GM18858 (cell line): ENCODE measurements around the gene KIF13A.
"Not testable (repeated sequence)": the region's sequence is repeated elsewhere in the genome, so short reads cannot be mapped to it uniquely, and the experiment has no call there.

Source experiments
- ATAC-seq: cut with Tn5 transposase; IDR thresholded peaks from one replicate; pipeline ENCODE4 v1.9.1; 2021; ENCODE audit not compliant: unreplicated experiment

The KIF13A gene

DNA sequence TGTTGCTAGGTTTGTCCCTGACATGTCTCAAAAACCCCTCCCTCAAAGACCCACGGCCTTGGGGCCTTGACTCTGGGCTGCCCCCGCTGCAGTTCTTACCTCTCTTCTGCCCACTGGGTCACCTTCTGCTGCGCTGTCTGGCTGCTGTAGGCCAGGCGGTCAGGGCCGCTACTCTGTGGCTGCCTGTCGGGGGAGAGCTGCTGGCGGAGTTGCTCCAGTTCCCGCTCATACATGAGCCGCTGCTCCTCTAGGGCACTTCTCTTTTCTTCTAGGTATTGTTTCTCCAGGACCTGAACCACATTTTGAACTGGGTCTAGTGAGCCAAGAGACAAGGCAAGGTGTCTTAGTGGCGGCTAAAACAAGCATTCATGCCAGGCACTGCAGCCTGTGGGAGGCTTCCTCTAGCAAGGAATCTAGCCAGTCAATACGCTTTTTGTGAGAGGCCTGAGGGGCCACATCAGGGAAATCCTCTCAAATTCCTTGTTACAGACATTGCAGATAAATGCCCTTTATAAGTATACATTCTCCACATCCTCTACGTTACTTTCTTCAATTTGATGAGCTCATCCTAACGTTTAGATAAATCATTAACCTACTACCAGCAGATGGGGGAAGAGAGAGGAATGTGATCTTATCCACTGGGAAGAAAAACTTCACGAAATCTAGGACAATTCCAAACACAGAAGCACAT lies 170.4 kb downstream of the KIF13A start:
- no peak for ATAC-seq

DNA sequence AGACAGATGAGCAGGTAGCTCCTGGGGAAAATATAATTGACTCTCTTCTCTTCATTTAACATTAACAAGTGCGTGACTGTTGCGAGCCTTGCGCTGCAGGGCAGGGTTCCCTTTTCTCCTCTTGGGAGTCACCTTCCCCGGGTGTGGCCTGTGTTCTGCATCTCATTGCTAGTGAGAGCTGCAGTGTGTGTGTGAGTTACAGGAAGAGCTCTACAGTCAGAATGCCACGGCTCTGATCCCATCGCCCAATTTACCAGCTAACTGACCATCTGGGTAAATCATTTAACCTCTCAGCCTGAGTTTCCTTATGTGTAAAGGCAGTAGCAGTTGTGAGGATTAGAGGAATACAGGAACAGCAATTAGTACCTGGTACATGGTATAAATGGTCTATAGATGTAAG lies 173.9 kb downstream of the KIF13A start:
- ATAC-seq = no peak

DNA sequence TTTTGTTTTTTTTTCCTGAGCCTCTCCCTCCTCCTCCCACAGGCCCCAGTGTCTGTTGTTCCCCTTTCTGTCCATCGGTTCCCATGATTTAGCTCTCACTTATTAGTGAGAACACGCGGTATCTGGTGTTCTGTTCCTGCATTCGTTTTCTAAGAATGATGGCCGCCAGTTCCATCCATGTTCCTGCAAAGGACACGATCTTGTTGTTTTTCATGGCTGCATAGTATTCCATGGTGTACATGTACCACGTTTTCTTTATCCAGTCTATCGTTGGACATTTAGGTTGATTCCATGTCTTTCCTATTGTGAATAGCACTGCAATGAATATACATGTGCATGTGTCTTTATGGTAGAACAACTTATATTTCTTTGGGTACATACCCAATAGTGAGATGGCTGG lies 175.1 kb downstream of the KIF13A start:
- ATAC-seq = no peak

DNA sequence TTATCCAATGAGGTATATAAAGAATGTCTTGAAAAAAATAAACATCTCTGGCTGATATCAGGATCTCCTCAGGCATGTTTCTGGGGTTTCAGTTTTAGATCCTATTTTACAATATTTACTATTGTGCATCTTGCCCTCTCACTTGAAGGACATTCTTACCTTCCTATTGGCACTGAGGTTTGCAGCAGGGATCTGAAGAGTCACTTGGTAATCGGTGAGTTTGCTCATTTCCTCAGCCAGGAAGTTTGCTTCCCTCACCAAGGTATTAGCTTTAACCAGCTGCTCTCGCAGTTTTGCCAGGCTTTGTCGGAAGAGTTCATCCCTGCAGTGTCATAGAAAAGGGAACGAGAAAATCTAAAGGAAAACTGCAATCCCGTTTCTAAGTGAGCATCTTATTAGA lies 178.8 kb downstream of the KIF13A start:
- ATAC-seq = no peak

DNA sequence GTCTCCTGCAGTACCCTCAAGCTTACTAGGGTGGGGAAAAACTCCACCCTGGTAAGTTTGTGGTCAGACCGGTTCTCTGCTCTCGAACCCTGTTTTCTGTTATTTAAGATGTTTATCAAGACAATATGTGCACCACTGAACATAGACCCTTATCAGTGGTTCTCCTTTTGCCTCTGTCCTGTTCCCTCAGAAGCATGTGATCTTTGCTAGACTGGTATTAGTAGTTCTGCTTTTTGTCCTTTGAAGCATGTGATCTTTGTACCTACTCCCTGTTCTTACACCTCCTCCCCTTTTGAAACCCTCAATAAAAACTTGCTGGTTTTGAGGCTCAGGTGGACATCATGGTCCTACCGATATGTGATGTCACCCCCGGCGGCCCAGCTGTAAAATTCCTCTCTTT lies 180.0 kb downstream of the KIF13A start:
- ATAC-seq = not testable (repeated sequence)

DNA sequence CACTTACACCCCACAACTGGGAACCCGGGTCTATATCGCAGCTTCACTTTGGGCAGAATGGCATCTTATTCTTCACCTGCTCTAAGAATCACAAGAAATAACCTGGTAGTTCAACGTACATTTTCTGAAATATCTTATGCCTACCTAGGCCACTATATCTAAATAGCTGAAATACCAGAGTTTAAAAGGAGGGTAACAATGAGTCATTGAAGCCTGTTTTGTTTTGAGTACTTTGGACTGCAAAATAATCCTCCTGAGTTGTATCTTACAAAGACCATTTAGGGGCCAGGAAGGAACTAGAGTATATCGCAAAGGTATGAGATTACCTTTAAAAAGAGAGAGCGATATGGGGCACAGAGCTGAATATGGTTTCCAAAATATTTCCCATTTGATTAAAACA lies 184.0 kb downstream of the KIF13A start:
- no peak for ATAC-seq

DNA sequence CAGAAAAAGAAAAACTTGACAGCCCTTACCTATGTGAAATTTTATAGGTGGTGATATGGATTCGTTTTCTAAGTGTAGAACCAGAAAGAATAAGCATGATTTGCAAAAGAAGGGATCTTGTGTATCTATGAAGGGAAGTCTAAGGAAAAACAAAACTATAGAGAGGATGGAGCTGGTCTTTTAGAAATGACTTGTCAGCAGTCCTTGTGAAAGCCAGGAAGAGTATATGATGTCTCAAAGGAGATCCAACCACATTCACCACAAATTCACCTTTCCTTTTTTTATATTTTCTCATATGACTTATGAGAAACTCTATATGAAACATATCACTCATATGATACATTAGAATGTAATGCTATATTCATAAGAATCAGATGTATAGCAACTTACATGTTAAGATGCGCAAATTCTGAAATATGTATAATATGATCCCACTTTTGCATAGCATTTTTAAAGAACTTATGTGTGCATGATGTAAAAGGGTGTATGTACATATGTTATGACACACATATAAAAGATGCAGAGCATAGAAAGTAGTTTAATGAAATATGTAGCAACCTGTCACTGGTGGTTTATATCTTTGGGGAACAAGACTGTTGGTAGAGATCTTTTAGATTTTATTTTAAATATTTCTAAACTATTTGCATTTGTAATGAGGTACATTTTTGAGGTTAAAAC lies 188.8 kb downstream of the KIF13A start:
- ATAC-seq = no peak

DNA sequence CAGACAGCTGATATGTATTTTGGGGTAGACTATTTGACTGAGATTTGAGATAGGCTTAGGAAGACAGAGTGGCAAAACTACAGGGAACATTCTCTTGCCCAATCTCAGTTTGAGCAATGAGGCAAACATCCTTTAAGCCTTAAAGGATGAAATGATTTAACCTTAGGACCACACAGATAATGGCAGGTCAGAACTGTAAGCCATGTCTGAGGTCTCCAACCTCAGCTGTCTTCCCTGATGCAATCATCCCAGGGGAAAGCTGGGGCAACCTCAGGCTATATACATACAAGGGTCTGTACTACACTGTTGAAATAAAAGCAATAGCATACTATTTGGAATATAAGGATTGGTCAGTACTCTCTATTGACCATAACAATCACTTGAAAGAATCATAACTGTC lies 196.9 kb downstream of the KIF13A start:
- no peak for ATAC-seq

DNA sequence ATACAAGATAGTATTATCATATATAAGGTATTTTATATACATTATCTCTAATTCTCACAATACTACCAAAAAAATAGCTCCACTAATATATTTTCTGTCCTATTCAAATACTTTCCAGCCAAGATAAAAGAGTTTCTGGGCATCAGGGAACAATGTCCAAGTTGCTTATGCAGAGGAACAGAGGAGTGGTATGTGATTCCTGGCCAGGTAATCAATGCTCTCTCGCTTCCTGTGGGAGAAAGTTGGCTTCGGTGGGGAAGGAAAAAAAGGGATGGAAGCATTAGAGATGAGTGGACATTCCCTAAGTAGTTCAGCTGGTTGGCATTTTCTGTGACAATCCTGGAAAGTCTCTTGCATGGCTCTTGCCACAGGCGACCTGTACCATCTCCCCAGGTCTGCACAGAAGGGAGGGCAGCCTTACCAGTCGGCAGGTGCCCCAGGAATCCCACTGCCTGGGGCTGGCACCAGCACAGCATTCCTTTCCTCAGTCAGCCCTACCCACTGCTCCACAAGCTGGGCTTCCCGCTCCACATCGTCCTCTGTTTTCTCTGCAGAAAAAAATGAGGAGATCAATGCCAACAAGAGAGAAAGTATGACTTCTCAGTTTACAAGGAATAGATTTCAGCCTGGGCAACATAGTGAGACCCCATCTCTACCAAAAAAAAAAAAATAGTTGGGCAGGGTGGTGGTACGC lies 202.2 kb downstream of the KIF13A start:
- no peak for ATAC-seq

DNA sequence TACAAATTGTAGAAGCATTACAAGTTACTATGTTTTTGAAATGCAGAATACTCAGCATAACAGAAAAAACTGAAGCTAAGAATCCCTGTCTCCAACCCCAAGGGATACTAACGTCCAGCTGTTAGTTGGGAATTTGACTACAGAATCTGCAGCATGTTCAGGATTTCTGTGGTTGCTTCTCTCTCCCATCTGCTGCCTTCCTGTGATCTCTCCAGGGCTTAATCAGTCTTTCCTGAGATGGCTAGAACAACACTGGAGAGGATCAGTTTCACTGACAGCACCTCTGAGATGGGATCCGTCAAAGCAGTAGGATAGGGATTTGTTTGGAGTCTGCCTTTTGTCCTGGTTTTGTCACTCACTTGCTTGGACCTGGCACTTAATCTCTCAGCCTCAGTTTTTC lies 207.4 kb downstream of the KIF13A start:
- ATAC-seq = no peak

DNA sequence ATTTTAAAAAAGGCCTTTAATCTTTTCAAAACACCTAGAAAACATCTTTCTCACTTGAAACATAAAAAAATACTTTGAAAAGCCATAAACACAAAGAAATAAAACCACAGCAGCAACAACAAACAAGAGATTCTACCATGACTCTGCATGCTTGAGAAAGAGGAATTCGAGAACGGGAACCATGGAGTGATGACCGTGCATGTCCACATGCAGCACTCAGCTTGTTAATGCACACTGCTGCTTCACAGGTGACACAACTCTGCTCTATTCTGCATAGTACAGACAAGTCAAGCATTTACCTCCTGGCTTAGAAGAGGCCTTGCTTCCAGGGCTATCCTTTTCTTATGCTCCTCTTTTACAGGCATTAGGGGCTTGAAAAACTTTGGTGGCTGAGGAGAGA lies 215.8 kb downstream of the KIF13A start:
- no peak for ATAC-seq

DNA sequence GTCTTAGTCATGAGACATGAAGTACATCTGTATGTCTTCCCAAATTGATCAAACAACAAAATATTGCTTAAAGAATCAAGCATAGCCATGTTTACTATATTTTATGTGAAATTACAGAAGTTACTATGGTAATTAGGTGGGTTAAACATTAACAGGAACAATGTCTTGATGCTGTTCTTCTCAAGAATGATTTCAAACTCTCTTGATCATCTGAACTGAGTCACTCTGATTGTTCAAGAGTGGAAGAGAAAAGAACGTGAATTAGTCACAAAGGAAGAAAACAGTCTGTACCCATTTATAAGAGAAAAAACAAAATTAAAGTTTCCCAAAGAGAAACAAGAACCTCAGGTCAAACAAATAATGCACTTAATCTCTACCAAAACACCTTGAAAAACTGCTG lies 218.6 kb downstream of the KIF13A start:
- no peak for ATAC-seq

DNA sequence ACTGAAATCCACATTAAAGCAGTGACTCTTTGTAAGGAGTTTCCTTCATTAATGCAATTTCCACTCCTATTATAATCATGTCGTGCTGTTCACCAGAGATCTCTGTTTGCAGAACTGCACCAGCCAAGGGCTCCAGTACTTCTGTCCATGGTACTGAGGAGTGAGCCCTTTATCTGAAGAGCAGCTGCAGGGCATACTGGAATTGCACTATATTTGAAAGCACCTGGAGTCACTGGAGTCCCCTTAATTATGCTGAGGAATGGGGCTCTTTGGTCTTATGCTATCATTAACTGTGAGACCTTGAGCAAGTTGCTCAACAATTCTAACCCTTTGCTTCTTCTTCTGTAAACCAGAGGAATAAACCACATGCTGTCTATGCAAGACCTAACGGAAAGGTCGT lies 219.0 kb downstream of the KIF13A start:
- no peak for ATAC-seq

DNA sequence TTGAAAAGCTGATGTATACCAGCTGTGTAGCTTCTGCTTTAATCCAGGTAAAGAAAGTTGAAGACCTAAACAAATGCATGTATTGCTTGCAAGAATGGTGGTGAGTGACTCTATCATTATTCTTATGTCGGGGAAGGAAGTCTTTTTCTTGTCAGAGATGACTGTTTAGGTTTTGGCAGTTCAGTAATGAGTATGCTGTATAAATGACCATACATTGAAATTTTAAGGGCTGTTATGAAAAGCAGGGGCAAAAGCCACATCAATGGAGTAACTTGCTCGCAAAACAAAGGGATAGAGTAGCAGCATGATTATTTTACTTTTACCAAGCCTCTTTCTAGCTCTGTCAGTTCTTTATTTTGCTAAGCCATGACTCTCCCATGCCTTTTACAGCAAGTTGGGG lies 224.8 kb downstream of the KIF13A start:
- ATAC-seq = no peak

DNA sequence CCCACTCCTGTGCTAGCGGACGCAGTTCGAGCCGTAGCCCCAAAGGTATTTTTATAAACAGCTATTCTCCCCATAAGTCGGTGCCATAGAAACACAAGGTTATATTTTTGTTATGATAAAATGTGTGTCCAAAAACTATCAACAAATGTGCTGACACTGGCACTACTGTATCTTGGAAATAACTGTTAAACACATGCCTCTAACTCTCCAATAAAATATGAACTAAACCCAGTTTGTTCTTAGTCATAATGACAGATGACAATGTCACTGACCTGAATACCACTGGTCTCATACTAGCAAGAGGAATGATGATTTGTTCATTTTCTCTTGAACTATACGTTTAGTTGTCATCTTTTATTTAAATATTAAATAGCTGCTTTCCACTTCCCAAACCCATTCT lies 229.3 kb downstream of the KIF13A start:
- ATAC-seq = no peak

DNA sequence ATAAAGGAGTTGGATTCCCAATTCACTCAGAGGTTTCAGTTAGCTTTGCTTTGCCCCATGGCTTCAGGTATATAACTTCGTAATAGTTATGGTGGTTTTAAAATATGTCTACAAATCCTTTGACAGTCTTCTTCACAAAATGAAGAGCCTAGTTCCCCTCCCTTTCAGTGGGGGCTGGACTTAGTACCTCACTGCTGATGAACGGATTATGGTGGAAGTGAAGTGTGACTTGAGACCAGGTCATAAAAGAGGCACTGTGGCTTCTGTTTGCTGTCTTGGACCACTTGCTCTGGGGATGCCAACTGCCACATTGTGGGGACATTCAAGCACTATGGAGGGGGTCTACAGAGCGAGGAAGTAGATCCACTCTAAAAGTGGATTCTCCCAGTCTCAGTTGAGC lies 233.2 kb downstream of the KIF13A start:
- no peak for ATAC-seq

DNA sequence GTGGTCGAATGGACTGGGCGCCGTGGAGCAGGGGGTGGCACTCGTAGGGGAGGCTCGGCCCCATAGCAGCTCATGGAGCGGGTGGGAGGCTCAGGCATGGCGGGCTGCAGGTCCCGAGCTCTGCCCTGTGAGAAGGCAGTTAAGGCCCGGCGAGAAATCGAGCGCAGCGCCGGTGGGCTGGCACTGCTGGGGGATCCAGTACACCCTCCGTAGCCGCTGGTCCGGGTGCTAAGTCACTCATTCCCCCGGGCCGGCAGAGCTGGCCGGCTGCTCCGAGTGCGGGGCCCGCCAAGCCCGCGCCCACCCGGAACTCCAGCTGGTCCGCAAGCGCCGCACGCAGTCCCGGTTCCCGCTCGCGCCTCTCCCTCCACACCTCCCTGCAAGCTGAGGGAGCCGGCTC lies 242.1 kb downstream of the KIF13A start:
- not testable (repeated sequence) for ATAC-seq

DNA sequence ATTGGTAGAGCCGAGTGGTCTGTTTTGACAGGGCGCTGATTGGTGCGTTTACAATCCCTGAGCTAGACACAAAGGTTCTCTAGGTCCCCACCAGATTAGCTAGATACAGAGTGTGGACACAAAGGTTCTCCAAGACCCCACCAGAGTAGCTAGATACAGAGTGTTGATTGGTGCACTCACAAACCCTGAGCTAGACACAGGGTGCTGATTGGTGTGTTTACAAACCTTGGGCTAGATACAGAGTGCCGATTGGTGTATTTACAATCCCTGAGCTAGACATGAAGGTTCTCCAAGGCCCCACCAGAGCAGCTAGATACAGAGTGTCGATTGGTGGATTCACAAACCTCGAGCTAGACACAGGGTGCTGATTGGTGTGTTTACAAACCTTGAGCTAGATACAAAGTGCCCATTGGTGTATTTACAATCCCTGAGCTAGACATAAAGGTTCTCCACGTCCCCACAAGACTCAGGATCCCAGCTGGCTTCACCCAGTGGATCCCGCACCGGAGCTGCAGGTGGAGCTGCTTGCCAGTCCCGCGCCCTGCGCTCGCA lies 242.6 kb downstream of the KIF13A start:
- not testable (repeated sequence) for ATAC-seq

DNA sequence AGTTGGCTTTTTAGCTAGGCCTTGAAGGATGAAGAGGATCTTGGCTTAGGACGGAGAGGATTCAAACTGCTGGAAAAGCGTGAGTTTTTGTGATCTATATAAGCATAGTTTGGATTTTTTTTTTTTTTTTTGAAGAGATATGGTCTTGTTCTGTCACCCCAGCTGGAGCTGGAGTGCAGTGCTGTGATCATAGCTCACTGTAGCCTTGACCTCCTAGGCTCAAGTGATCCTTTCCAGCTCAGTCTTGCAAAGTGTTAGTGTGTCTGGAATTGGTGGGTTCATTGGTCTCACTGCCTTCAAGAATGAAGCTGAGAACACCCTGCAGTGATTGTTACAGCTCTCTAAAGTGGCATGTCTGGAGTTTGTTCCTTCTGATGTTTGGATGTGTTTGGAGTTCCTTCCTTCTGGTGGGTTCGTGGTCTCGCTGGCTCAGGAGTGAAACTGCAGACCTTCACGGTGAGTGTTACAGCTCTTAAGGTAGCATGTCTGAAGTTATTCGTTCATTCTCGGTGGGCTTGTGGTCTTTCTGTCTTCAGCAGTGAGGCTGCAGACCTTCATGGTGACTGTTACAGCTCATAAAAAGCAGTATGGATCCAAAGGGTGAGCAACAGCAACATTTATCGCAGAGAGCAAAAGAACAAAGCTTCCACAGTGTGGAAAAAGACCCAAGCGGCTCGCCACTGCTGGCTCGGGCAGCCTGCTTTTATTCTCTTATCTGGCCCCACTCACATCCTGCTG lies 243.2 kb downstream of the KIF13A start:
- ATAC-seq = no peak

DNA sequence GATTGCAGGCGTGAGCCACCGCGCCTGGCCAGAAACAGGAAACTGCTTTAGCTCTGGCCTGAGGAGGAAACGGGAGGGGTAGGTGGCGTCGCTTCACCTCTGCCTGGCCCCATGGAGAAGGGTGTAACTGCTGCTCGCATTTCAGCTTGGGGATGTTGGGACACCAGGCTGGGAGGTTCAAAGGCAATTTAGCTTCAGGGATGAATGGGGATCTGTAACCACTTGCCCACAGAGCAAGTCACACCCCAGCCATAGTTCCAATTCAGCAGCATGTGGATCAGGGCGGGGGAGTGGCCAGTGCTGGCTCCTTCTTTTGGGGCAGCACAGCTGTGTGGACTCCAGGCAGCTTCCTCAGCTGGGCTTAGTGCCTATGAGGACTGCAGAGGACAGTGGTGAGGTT lies 245.9 kb downstream of the KIF13A start:
- ATAC-seq = no peak

DNA sequence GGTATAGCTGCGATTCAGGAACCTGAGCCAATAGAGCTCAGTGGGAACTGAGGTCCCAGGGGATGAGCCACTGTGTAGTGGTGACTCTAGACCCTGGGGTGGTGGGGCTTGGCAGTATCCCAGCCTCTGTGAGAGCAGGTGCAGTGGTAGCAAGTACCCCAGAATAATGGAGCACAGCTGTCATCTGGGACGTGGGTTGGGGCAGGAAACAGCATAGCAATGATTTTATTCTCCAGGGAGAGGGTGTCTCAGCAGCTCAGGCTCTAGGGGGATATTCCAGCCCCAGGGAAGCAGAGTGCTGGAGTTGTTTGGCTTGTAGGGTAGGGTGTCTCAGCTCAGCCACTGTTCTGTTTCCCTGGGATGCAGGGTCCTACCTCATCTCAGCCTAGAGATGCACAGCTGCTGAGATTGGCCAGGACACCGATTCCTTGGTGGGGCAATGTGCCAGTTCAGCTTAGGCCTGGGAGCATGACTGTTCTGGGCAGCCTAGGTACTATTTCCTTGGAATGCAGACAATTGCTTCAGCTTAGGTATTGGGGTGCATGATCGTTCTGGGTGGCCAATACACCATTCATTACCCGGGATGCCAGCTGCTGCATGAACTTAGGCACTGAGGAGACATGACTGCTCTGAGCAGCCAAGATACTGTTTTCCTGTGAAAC lies 246.7 kb downstream of the KIF13A start:
- no peak for ATAC-seq
